Dendritic cell treated with granulocyte-macrophage colony-stimulating factor and Interleukin-4, amounts not matched to agents 40 ng/mL and 50 ng/mL, for 4 days (primary cell): Measurements from ENCODE around the gene ZBTB8B.
"Not testable (repeated sequence)": the region's sequence is repeated elsewhere in the genome, so short reads cannot be mapped to it uniquely, and the experiment has no call there.

ENCODE experiments used
- H3K27ac Mint-ChIP-seq: one replicate; pipeline ENCODE4 v1.8.0; 2022; ENCODE audit warnings: mild to moderate bottlenecking, mixed read lengths
- H3K27me3 Mint-ChIP-seq: one replicate; pipeline ENCODE4 v1.8.0; 2022; ENCODE audit warnings: mild to moderate bottlenecking, mixed read lengths
- H3K36me3 Mint-ChIP-seq: one replicate; pipeline ENCODE4 v1.8.0; 2022; ENCODE audit warnings: low read depth, mixed read lengths
- H3K4me1 Mint-ChIP-seq: one replicate; pipeline ENCODE4 v1.8.0; 2022; ENCODE audit warnings: low read depth, mixed read lengths
- H3K4me3 Mint-ChIP-seq: one replicate; pipeline ENCODE4 v1.8.0; 2022; ENCODE audit warnings: mild to moderate bottlenecking, moderate library complexity, mixed read lengths
- H3K9me3 Mint-ChIP-seq: one replicate; pipeline ENCODE4 v1.8.0; 2022; ENCODE audit warnings: mixed read lengths
- intact Hi-C: fragments of 100-400 bp; cut with micrococcal nuclease; formaldehyde crosslinking; loops from one replicate; pipeline ENCODE4 v1.15.0; 2022

The ZBTB8B gene

GRCh38 chr1:32454726-32455125 lies 10.1 kb upstream of the ZBTB8B start:
- intact Hi-C loops = no loop called here
- H3K27me3 Mint-ChIP-seq = peaks cover 17% of the 10 kb centered on the region
- H3K27ac Mint-ChIP-seq = no peak overlapping the region
- H3K36me3 Mint-ChIP-seq = no peaks in the 10 kb centered on the region
- peaks cover 23% of the 10 kb centered on the region for H3K9me3 Mint-ChIP-seq
- H3K4me1 Mint-ChIP-seq = no peaks in the 10 kb centered on the region
- no peak overlapping the region for H3K4me3 Mint-ChIP-seq

GRCh38 chr1:32455958-32456357 lies 8.9 kb upstream of the ZBTB8B start:
- intact Hi-C loops = no loop called here
- peaks cover 15% of the 10 kb centered on the region for H3K27me3 Mint-ChIP-seq
- H3K4me3 Mint-ChIP-seq = no peak overlapping the region
- no peaks in the 10 kb centered on the region for H3K36me3 Mint-ChIP-seq
- H3K4me1 Mint-ChIP-seq = no peaks in the 10 kb centered on the region
- peaks cover 22% of the 10 kb centered on the region for H3K9me3 Mint-ChIP-seq
- no peak overlapping the region for H3K27ac Mint-ChIP-seq

GRCh38 chr1:32458798-32459197 lies 6.1 kb upstream of the ZBTB8B start:
- intact Hi-C loops = not testable (repeated sequence)

GRCh38 chr1:32462977-32463376 lies 1.9 kb upstream of the ZBTB8B start:
- H3K36me3 Mint-ChIP-seq, H3K27ac Mint-ChIP-seq, intact Hi-C loops, H3K4me3 Mint-ChIP-seq: not testable (repeated sequence)
- Mint-ChIP-seq H3K4me1 (peaks cover 10% of the 10 kb centered on the region), H3K27me3 (peaks cover 55% of the 10 kb centered on the region), H3K9me3 (peaks cover 18% of the 10 kb centered on the region)

More at GRCh38 chr1:32458798-32459197, 6.1 kb upstream of the ZBTB8B start:
- not testable (repeated sequence) for H3K4me3 Mint-ChIP-seq, H3K36me3 Mint-ChIP-seq, H3K4me1 Mint-ChIP-seq, H3K27ac Mint-ChIP-seq
- H3K27me3 Mint-ChIP-seq = peaks cover 26% of the 10 kb centered on the region
- H3K9me3 Mint-ChIP-seq = peaks cover 22% of the 10 kb centered on the region

- intact Hi-C loops = no loop called here
Measured at GRCh38 chr1:32464191-32464715, 619 bp upstream of the ZBTB8B start.

GRCh38 chr1:32465578-32465933 lies 684 bp downstream of the ZBTB8B start:
- Mint-ChIP-seq H3K9me3 (no peaks in the 10 kb centered on the region), H3K4me1 (peaks cover 10% of the 10 kb centered on the region), H3K4me3 (no peak overlapping the region), H3K36me3 (no peaks in the 10 kb centered on the region), H3K27ac (no peak overlapping the region), H3K27me3 (peaks cover 64% of the 10 kb centered on the region)
- intact Hi-C loops = no loop called here

More at GRCh38 chr1:32464191-32464715, 619 bp upstream of the ZBTB8B start:
- Mint-ChIP-seq H3K9me3 (peaks cover 5% of the 10 kb centered on the region), H3K27me3 (peaks cover 62% of the 10 kb centered on the region), H3K4me1 (peaks cover 10% of the 10 kb centered on the region), H3K36me3 (no peaks in the 10 kb centered on the region), H3K4me3 (no peak overlapping the region), H3K27ac (no peak overlapping the region)

- Mint-ChIP-seq H3K4me1 (peaks cover 10% of the 10 kb centered on the region), H3K9me3 (no peaks in the 10 kb centered on the region), H3K4me3 (no peak overlapping the region), H3K27ac (no peak overlapping the region), H3K36me3 (no peaks in the 10 kb centered on the region), H3K27me3 (peaks cover 58% of the 10 kb centered on the region)
- intact Hi-C loops = no loop called here
Measured at GRCh38 chr1:32466761-32467160, 1.9 kb downstream of the ZBTB8B start.

DNA sequence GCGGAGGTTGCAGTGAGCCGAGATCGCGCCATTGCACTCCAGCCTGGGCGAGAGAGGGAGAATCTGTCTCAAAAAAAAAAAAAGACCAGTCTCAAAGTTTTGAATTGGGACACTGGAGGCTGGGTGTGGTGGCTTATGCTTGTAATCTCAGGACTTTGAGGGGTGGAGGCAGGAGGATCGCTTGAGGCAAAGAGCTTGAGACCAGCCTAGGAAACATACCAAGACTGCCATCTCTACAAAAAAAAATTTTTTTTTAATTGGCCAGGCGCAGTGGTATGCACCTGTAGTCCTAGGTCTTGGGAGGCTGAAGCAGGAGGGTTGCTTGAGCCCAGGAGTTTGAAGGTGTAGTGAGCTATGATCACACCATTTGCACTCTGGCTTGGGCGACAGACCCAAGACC lies 3.9 kb downstream of the ZBTB8B start:
- H3K36me3 Mint-ChIP-seq = no peaks in the 10 kb centered on the region
- no peak overlapping the region for H3K27ac Mint-ChIP-seq
- intact Hi-C loops = no loop called here
- H3K4me1 Mint-ChIP-seq = peaks cover 10% of the 10 kb centered on the region
- H3K9me3 Mint-ChIP-seq = no peaks in the 10 kb centered on the region
- no peak overlapping the region for H3K4me3 Mint-ChIP-seq
- H3K27me3 Mint-ChIP-seq = peaks cover 48% of the 10 kb centered on the region

- Mint-ChIP-seq H3K27ac (no peak overlapping the region), H3K4me1 (peaks cover 3% of the 10 kb centered on the region), H3K4me3 (no peak overlapping the region), H3K9me3 (no peaks in the 10 kb centered on the region), H3K36me3 (no peaks in the 10 kb centered on the region), H3K27me3 (peaks cover 32% of the 10 kb centered on the region)
- intact Hi-C loops = no loop called here
Measured at GRCh38 chr1:32470431-32470830, 5.6 kb downstream of the ZBTB8B start.

DNA sequence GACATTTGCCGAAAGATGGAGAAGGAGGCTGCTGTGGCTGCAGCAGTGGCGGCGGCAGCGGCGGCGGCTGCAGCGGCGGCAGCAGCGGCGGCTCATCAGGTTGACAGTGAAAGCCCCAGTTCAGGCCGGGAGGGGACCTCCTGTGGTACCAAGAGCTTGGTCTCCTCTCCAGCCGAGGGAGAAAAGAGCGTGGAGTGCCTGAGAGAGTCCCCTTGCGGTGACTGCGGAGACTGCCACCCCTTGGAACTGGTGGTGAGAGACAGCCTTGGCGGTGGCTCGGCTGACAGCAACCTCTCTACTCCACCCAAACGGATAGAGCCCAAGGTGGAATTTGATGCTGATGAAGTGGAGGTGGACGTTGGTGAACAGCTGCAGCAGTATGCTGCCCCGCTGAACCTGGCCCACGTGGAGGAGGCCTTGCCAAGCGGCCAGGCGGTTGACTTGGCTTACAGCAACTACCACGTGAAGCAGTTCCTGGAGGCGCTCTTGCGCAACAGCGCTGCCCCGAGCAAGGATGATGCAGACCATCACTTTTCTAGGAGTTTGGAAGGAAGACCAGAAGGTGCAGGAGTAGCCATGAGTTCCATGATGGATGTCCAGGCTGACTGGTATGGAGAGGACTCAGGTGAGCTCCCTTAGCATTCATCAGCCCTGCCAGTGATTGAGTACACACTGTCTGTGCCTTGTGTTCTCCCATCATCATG lies 6.3 kb downstream of the ZBTB8B start:
- Mint-ChIP-seq H3K27ac (no peak overlapping the region), H3K36me3 (no peaks in the 10 kb centered on the region), H3K4me1 (no peaks in the 10 kb centered on the region), H3K27me3 (peaks cover 27% of the 10 kb centered on the region), H3K4me3 (no peak overlapping the region), H3K9me3 (no peaks in the 10 kb centered on the region)
- intact Hi-C loops = no loop called here

- Mint-ChIP-seq H3K4me3 (no peak overlapping the region), H3K36me3 (no peaks in the 10 kb centered on the region), H3K4me1 (no peaks in the 10 kb centered on the region), H3K27ac (no peak overlapping the region), H3K27me3 (peaks cover 26% of the 10 kb centered on the region), H3K9me3 (no peaks in the 10 kb centered on the region)
- intact Hi-C loops = no loop called here
Measured at GRCh38 chr1:32471695-32472362, 7.0 kb downstream of the ZBTB8B start.

GRCh38 chr1:32472966-32473365 lies 8.1 kb downstream of the ZBTB8B start:
- peaks cover 21% of the 10 kb centered on the region for H3K27me3 Mint-ChIP-seq
- H3K4me3 Mint-ChIP-seq, H3K9me3 Mint-ChIP-seq, H3K4me1 Mint-ChIP-seq, intact Hi-C loops, H3K36me3 Mint-ChIP-seq, H3K27ac Mint-ChIP-seq: not testable (repeated sequence)

DNA sequence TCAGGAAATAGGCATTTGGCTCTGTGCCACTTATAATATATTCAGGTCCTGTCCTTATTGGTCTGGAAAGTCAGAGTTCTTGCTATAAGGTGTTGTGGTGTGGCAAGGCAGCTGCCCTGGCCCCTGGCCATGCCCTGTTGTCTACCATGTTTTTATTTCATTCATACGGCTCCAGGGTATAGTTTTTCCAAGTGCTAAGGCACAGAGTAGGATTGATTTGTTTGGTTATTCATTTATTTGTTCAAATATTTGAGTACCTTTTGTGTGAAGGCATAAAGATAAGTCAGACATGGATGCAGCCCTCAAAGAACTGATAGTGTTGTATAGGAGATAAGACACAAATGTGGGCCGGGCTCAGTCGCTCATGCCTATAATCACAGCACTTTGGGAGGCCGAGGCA lies 10.1 kb downstream of the ZBTB8B start:
- peaks cover 10% of the 10 kb centered on the region for H3K27me3 Mint-ChIP-seq
- H3K27ac Mint-ChIP-seq = no peak overlapping the region
- H3K36me3 Mint-ChIP-seq = no peaks in the 10 kb centered on the region
- no peak overlapping the region for H3K4me3 Mint-ChIP-seq
- no peaks in the 10 kb centered on the region for H3K9me3 Mint-ChIP-seq
- no peaks in the 10 kb centered on the region for H3K4me1 Mint-ChIP-seq
- intact Hi-C loops = no loop called here

GRCh38 chr1:32480003-32480402 lies 15.1 kb downstream of the ZBTB8B start:
- intact Hi-C loops = no loop called here
- Mint-ChIP-seq H3K4me1 (no peaks in the 10 kb centered on the region), H3K4me3 (no peak overlapping the region), H3K36me3 (no peaks in the 10 kb centered on the region), H3K9me3 (no peaks in the 10 kb centered on the region), H3K27ac (no peak overlapping the region), H3K27me3 (peaks cover 8% of the 10 kb centered on the region)
